Cardiac muscle cell (in vitro differentiated cells and primary cell): Measurements from ENCODE around the gene PAEP. TPM values are rescaled to one million over a fixed set of nuclear protein-coding genes. Genes with fewer than 3 reads are reported as not detected.

Source experiments
- DNase-seq, 2 donors: peaks; one replicate each; pipeline versions ENCODE4 v3.0.0 to v3.0.0-alpha.2; 2010 to 2017; ENCODE audit warnings: low read depth in 1 of 2, low spot score in 1 of 2
- H3K27ac ChIP-seq: fragments of 200-600 bp; sonication (generic); 2 replicates; pipeline ENCODE4 v1.5.1; 2016
- H3K27me3 ChIP-seq: fragments of 200-600 bp; sonication (generic); 2 replicates; pipeline ENCODE4 v1.6.0; 2016; ENCODE audit warnings: control low read depth
- H3K36me3 ChIP-seq: fragments of 200-600 bp; sonication (generic); 2 replicates; pipeline ENCODE4 v1.5.1; 2016; ENCODE audit warnings: control low read depth
- H3K4me1 ChIP-seq: fragments of 200-600 bp; sonication (generic); 2 replicates; pipeline ENCODE4 v1.8.1; 2017; ENCODE audit warnings: low read depth, mild to moderate bottlenecking, mixed run types
- H3K4me3 ChIP-seq: fragments of 200-600 bp; sonication (generic); 2 replicates; pipeline ENCODE4 v1.5.1; 2016; ENCODE audit warnings: mild to moderate bottlenecking
- H3K9me3 ChIP-seq: fragments of 200-600 bp; sonication (generic); 2 replicates; pipeline ENCODE4 v1.5.1; 2017; ENCODE audit warnings: low read depth, mild to moderate bottlenecking, control low read depth
- polyA plus RNA-seq: library from polyadenylated mRNA; unstranded; fragments of >200 nt; fragmentation: Nextera tagmentation; extraction: Ambion mirVana; gene quantifications from 2 replicates; pipeline ENCODE4 v1.2.1, GENCODE V29; 2016
- total RNA-seq: library from RNA; depleted of rRNA; stranded (reverse); fragments of >200 nt; gene quantifications from 2 replicates; pipeline ENCODE4 v1.2.3, GENCODE V29; 2016
- TF ChIP-seq, protein P1 (sequence below): IDR thresholded peaks from 2 replicates; pipeline ENCODE4 v1.5.1; 2012; ENCODE audit warnings: low read depth, mild to moderate bottlenecking, low read length

The PAEP gene
- total and polyA plus RNA-seq, 2 experiments from 2014 or later, result not detected

DNA sequence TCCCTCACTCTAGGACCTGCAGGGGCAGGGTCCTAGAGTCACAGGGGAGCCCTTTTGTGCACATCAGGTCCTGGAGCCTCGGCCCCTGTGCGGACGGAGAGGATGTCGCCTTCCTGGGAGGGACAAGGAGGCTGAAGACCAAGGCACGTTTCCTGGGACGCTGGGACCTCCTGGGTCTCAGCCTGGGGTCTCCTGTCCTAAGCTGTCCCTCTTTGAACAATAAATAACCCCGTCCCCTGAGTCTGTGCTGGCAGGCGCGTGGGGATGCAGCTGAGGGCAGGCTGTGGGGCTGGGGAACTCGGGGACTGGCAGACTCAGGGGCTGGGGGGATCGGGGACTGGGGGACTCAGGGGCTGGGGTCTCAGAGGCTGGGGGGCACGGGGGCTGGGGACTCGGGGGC, 31.1 kb downstream of the PAEP start:
- TF ChIP-seq, protein P1, sequence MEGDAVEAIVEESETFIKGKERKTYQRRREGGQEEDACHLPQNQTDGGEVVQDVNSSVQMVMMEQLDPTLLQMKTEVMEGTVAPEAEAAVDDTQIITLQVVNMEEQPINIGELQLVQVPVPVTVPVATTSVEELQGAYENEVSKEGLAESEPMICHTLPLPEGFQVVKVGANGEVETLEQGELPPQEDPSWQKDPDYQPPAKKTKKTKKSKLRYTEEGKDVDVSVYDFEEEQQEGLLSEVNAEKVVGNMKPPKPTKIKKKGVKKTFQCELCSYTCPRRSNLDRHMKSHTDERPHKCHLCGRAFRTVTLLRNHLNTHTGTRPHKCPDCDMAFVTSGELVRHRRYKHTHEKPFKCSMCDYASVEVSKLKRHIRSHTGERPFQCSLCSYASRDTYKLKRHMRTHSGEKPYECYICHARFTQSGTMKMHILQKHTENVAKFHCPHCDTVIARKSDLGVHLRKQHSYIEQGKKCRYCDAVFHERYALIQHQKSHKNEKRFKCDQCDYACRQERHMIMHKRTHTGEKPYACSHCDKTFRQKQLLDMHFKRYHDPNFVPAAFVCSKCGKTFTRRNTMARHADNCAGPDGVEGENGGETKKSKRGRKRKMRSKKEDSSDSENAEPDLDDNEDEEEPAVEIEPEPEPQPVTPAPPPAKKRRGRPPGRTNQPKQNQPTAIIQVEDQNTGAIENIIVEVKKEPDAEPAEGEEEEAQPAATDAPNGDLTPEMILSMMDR, result no peak
- Histone ChIP-seq H3K27me3 (no peaks in the 10 kb centered on the region), H3K36me3 (no peaks in the 10 kb centered on the region), H3K4me1 (no peaks in the 10 kb centered on the region), H3K9me3 (no peaks in the 10 kb centered on the region), H3K4me3 (no peak overlapping the region), H3K27ac (no peak overlapping the region)
- no peak for DNase-seq

DNA sequence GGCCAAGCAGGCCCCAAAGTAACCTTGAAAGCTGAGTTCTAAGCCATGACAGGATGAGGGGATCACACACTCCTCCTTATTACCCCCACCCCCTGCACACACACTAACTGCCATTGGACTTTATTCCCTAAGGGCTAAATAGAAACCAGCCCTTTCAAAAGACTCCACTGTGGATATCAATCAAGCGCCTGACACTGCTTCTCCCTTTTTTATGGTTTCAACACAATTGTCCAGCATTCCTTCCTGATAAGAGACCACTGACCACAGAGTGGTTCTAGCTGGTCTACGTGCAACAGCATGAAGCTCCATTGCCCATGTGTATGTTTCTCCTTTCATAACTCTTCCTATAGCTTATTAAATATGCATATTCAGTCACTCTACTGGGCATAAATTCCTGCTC, 34.7 kb downstream of the PAEP start:
- Histone ChIP-seq H3K36me3 (no peaks in the 10 kb centered on the region), H3K4me1 (no peaks in the 10 kb centered on the region), H3K27ac (no peak overlapping the region), H3K27me3 (no peaks in the 10 kb centered on the region), H3K9me3 (no peaks in the 10 kb centered on the region), H3K4me3 (no peak overlapping the region)
- peak in 1 of 2 donors; percentile 7 for DNase-seq
- TF ChIP-seq, protein P1, result no peak

- Histone ChIP-seq H3K4me3 (no peak overlapping the region), H3K27ac (no peak overlapping the region), H3K4me1 (no peaks in the 10 kb centered on the region), H3K27me3 (no peaks in the 10 kb centered on the region), H3K36me3 (no peaks in the 10 kb centered on the region), H3K9me3 (no peaks in the 10 kb centered on the region)
- no peak for DNase-seq
- TF ChIP-seq, protein P1, result no peak
Measured at GRCh38 chr9:135600296-135600817, 38.8 kb downstream of the PAEP start.

- TF ChIP-seq, protein P1, result no peak
Measured at GRCh38 chr9:135601988-135602387, 40.4 kb downstream of the PAEP start.

DNA sequence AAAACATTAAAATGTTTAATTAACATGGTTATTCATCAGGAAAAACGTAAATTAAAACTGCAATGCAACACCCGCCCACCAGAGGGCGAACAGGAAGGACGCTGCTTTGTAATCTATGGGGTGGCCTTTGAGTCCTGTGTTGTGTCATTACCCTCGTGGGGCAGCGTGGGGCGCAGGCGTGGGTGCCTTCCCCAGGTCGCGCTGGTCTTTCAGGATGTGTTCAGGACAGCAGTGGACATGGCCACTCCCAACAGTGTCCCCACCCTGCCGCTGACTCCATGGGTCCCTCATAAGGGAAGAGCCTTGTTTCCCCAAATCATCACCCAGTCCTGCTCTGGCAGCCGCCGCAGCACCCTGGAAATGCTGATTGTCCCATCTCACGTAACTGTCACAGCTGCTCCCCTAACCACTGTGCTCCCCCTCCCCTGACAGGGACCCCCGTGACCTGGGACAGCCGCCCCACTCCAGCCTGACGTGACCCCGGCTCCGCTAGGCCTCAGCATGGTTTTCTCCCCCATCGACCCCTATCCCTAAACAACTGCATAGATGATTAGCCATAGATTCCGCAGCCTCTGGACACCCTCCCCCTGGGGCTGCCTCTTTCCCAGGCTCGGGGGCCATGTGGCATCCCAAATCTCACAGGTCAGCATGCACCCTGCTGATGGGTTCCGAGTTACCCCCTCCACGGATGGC, 41.4 kb downstream of the PAEP start:
- H3K36me3 ChIP-seq, result no peaks in the 10 kb centered on the region
- H3K4me1 ChIP-seq, result no peaks in the 10 kb centered on the region
- DNase-seq, result peak; percentile 39 to 45
- TF ChIP-seq, protein P1, result peak; percentile 74
- H3K27ac ChIP-seq, result no peak overlapping the region
- no peak overlapping the region for H3K4me3 ChIP-seq
- H3K9me3 ChIP-seq, result no peaks in the 10 kb centered on the region
- no peaks in the 10 kb centered on the region for H3K27me3 ChIP-seq

More at GRCh38 chr9:135601988-135602387, 40.4 kb downstream of the PAEP start:
- DNase-seq, result no peak
- H3K4me3 ChIP-seq, result no peak overlapping the region
- no peak overlapping the region for H3K27ac ChIP-seq
- H3K36me3 ChIP-seq, result no peaks in the 10 kb centered on the region
- no peaks in the 10 kb centered on the region for H3K9me3 ChIP-seq
- no peaks in the 10 kb centered on the region for H3K27me3 ChIP-seq
- H3K4me1 ChIP-seq, result no peaks in the 10 kb centered on the region
